ENCODE data around the gene OXCT1.
A peak's percentile ranks its signal among the peaks of the same experiment; 100 is the strongest.

Gene OXCT1

GRCh38 chr5:41840251-41840650 lies 30.0 kb downstream of the OXCT1 start:
- no peak for TF ChIP-seq CTCF (IDR thresholded peaks at IDR 0.05; ENCODE audit: low read depth, low read length)

GRCh38 chr5:41837793-41838192 lies 32.4 kb downstream of the OXCT1 start:
- TF ChIP-seq CTCF (IDR thresholded peaks at IDR 0.05; ENCODE audit: low read depth, low read length): no peak
- DNase-seq (ENCODE audit: extremely low read depth, low read depth): no peak

More at GRCh38 chr5:41840251-41840650, 30.0 kb downstream of the OXCT1 start:
- DNase-seq (ENCODE audit: extremely low read depth, low read depth): no peak

- peak; percentile 66 for DNase-seq (ENCODE audit: extremely low read depth, low read depth)
- TF ChIP-seq CTCF (IDR thresholded peaks at IDR 0.05; ENCODE audit: low read depth, low read length): no peak
Observed at GRCh38 chr5:41835645-41836044, 34.6 kb downstream of the OXCT1 start.

GRCh38 chr5:41834506-41834905 lies 35.7 kb downstream of the OXCT1 start:
- TF ChIP-seq CTCF (IDR thresholded peaks at IDR 0.05; ENCODE audit: low read depth, low read length): no peak

GRCh38 chr5:41832430-41832829 lies 37.8 kb downstream of the OXCT1 start:
- peak; percentile 12 for DNase-seq (ENCODE audit: extremely low read depth, low read depth)
- no peak for TF ChIP-seq CTCF (IDR thresholded peaks at IDR 0.05; ENCODE audit: low read depth, low read length)

More at GRCh38 chr5:41834506-41834905, 35.7 kb downstream of the OXCT1 start:
- no peak for DNase-seq (ENCODE audit: extremely low read depth, low read depth)

- DNase-seq (ENCODE audit: extremely low read depth, low read depth): no peak
- TF ChIP-seq CTCF (IDR thresholded peaks at IDR 0.05; ENCODE audit: low read depth, low read length): no peak
Observed at GRCh38 chr5:41831155-41831554, 39.1 kb downstream of the OXCT1 start.

- DNase-seq (ENCODE audit: extremely low read depth, low read depth): no peak
- TF ChIP-seq CTCF (IDR thresholded peaks at IDR 0.05; ENCODE audit: low read depth, low read length): no peak
Observed at GRCh38 chr5:41827792-41828191, 42.4 kb downstream of the OXCT1 start.

Measured in AG09319 (cell line).